Measurements from ENCODE around the gene ANKRD33. TPM values are rescaled to one million over a fixed set of nuclear protein-coding genes. Genes with fewer than 3 reads are reported as not detected.
"Not testable (repeated sequence)": the region's sequence is repeated elsewhere in the genome, so short reads cannot be mapped to it uniquely, and the experiment has no call there.

ANKRD33 gene
- total RNA-seq, 2 donors from 2014 or later = not detected

- Histone ChIP-seq H3K27ac (no peak overlapping the region), H3K4me3 (no peak overlapping the region), H3K36me3 (no peaks in the 10 kb centered on the region), H3K27me3 (replicated peaks; ENCODE audit: insufficient read depth) (no peaks in the 10 kb centered on the region), H3K4me1 (ENCODE audit: control insufficient read depth in 1 of 2, low read depth in 2 of 2) (peaks cover 6 to 9% of the 10 kb centered on the region in 2 donors), H3K9me3 (no peaks in the 10 kb centered on the region)
- no peak for DNase-seq (ENCODE audit: low spot score)
- no peak for ATAC-seq (ENCODE audit: insufficient number of reproducible peaks, low FRiP score, low read depth)
- TF ChIP-seq CTCF (IDR thresholded peaks at IDR 0.05) = no peak
Observed at GRCh38 chr12:51883295-51883694, 4.6 kb upstream of the ANKRD33 start.

GRCh38 chr12:51883998-51884675 lies 3.8 kb upstream of the ANKRD33 start:
- TF ChIP-seq CTCF (IDR thresholded peaks at IDR 0.05) = no peak
- Histone ChIP-seq H3K9me3 (no peaks in the 10 kb centered on the region), H3K36me3 (no peaks in the 10 kb centered on the region), H3K4me1 (ENCODE audit: control insufficient read depth in 1 of 2, low read depth in 2 of 2) (peaks cover 6 to 9% of the 10 kb centered on the region in 2 donors), H3K4me3 (no peak overlapping the region), H3K27ac (no peak overlapping the region), H3K27me3 (replicated peaks; ENCODE audit: insufficient read depth) (no peaks in the 10 kb centered on the region)
- ATAC-seq (ENCODE audit: insufficient number of reproducible peaks, low FRiP score, low read depth) (no peak), DNase-seq (ENCODE audit: low spot score) (no peak)

GRCh38 chr12:51884676-51885229 lies 3.1 kb upstream of the ANKRD33 start:
- Histone ChIP-seq H3K36me3 (no peaks in the 10 kb centered on the region), H3K27ac (no peak overlapping the region), H3K9me3 (no peaks in the 10 kb centered on the region), H3K27me3 (replicated peaks; ENCODE audit: insufficient read depth) (no peaks in the 10 kb centered on the region), H3K4me3 (no peak overlapping the region), H3K4me1 (ENCODE audit: control insufficient read depth in 1 of 2, low read depth in 2 of 2) (peaks cover 6 to 9% of the 10 kb centered on the region in 2 donors)
- no peak for ATAC-seq (ENCODE audit: insufficient number of reproducible peaks, low FRiP score, low read depth)
- no peak for TF ChIP-seq CTCF (IDR thresholded peaks at IDR 0.05)
- no peak for DNase-seq (ENCODE audit: low spot score)

- H3K27me3 ChIP-seq (replicated peaks; ENCODE audit: insufficient read depth); H3K4me1 ChIP-seq (ENCODE audit: control insufficient read depth in 1 of 2, low read depth in 2 of 2); ATAC-seq (ENCODE audit: insufficient number of reproducible peaks, low FRiP score, low read depth); H3K9me3 ChIP-seq; DNase-seq (ENCODE audit: low spot score); H3K36me3 ChIP-seq: not testable (repeated sequence)
- peak overlapping the region; percentile 37 for H3K4me3 ChIP-seq
- H3K27ac ChIP-seq = peak overlapping the region in 1 of 2 donors; percentile 19
Observed at GRCh38 chr12:51885294-51886020, 2.4 kb upstream of the ANKRD33 start.

GRCh38 chr12:51886021-51886710 lies 1.7 kb upstream of the ANKRD33 start:
- ATAC-seq (ENCODE audit: insufficient number of reproducible peaks, low FRiP score, low read depth) = peak; percentile 86
- Histone ChIP-seq H3K36me3 (no peaks in the 10 kb centered on the region), H3K27ac (peak overlapping the region in 1 of 2 donors; percentile 12), H3K9me3 (no peaks in the 10 kb centered on the region), H3K27me3 (replicated peaks; ENCODE audit: insufficient read depth) (no peaks in the 10 kb centered on the region), H3K4me1 (ENCODE audit: control insufficient read depth in 1 of 2, low read depth in 2 of 2) (peaks cover 6 to 9% of the 10 kb centered on the region in 2 donors), H3K4me3 (peak overlapping the region; percentile 37)
- TF ChIP-seq CTCF (IDR thresholded peaks at IDR 0.05) = no peak
- DNase-seq (ENCODE audit: low spot score) = peak; percentile 41

All from thoracic aorta (tissue), 2 donors.